Measurements from ENCODE around the gene P3R3URF. TPM values are rescaled to one million over a fixed set of nuclear protein-coding genes. Genes with fewer than 3 reads are reported as not detected.
A peak's percentile ranks its signal among the peaks of the same experiment; 100 is the strongest.

The P3R3URF gene
- total and polyA plus RNA-seq, 4 experiments from 2014 or later: not detected

DNA sequence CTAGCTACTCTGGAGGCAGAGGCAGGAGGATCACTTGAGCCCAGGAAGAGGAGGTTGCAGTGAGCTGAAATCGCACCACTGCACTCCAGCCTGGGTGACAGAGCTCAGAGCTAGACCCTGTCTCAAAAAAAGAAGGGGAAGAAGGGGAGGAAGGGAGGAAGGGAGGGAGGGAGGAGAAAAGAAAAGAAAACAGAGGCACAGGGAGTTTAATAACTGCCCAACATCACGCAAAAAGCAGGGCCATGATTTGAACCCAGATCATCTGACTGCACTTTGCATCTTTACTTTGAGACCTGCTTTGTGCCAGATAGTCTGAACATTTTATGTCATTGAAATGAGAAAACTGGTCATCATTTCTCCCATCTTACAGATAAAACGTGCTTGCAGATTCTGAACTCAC, 28.9 kb upstream of the P3R3URF start:
- no peaks in the 10 kb centered on the region for H3K9me3 ChIP-seq (ENCODE audit: control insufficient read depth in 1 of 2, low read length in 2 of 2)
- peaks cover 9% of the 10 kb centered on the region for H3K4me1 ChIP-seq (ENCODE audit: insufficient read depth, low read length)
- ChIA-PET CTCF (ENCODE audit: partially characterized antibody) (no interaction called here), POLR2A (ENCODE audit: partially characterized antibody) (no interaction called here)
- Mint-ChIP-seq H3K9me3 (peaks cover 0 to 3% (median 0%) of the 10 kb centered on the region in 8 donors), H3K27ac (no peak overlapping the region), H3K27me3 (peaks cover 0 to 2% of the 10 kb centered on the region in 2 donors), H3K4me3 (no peak overlapping the region), H3K36me3 (peaks cover 0 to 1% of the 10 kb centered on the region in 2 donors), H3K4me1 (peaks cover 3 to 20% (median 7%) of the 10 kb centered on the region in 4 donors)
- no peak overlapping the region for H3K27ac ChIP-seq (ENCODE audit: low read depth, low read length)
- no peak overlapping the region for H3K4me3 ChIP-seq (ENCODE audit: low read length in 2 of 2)
- H3K27me3 ChIP-seq (ENCODE audit: insufficient read depth, low read length): no peaks in the 10 kb centered on the region
- intact Hi-C loops (cut with micrococcal nuclease): no loop called here
- DNase-seq: no peak
- H3K36me3 ChIP-seq (ENCODE audit: insufficient read depth, low read length): no peaks in the 10 kb centered on the region

DNA sequence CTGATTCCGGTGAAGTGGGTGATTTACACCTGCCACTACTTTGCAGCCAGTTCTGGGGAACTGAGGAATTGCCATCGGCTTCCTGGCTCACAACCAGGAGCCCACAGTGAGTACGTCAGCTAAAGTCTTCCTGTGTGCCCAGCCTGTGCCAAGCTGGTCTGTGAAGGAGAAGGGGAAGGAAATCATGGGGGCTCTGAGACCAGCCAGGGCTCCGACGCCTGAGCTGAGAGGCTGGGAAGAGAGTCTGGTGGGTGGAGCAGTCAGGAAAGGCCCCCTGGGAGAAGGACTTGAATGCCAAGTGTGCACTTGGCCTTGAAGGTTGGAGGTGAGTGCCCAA, 28.1 kb upstream of the P3R3URF start:
- DNase-seq: no peak
- ChIA-PET POLR2A (ENCODE audit: partially characterized antibody) (no interaction called here), CTCF (ENCODE audit: partially characterized antibody) (interaction anchor here (1.6 kb wide), 1 partner anchor 19 kb away, joined by 4 read pairs; no protein-coding TSS in a partner anchor)
- Mint-ChIP-seq H3K4me1 (peaks cover 3 to 23% (median 9%) of the 10 kb centered on the region in 4 donors), H3K4me3 (peak overlapping the region in 1 of 8 donors; percentile 46), H3K27ac (no peak overlapping the region), H3K27me3 (peaks cover 0 to 2% of the 10 kb centered on the region in 2 donors), H3K9me3 (peaks cover 0 to 3% (median 0%) of the 10 kb centered on the region in 8 donors), H3K36me3 (peaks cover 0 to 1% of the 10 kb centered on the region in 2 donors)
- no peak overlapping the region for H3K27ac ChIP-seq (ENCODE audit: low read depth, low read length)
- H3K4me1 ChIP-seq (ENCODE audit: insufficient read depth, low read length): peaks cover 11% of the 10 kb centered on the region
- no peaks in the 10 kb centered on the region for H3K27me3 ChIP-seq (ENCODE audit: insufficient read depth, low read length)
- H3K4me3 ChIP-seq (ENCODE audit: low read length in 2 of 2): no peak overlapping the region
- H3K9me3 ChIP-seq (ENCODE audit: control insufficient read depth in 1 of 2, low read length in 2 of 2): no peaks in the 10 kb centered on the region
- H3K36me3 ChIP-seq (ENCODE audit: insufficient read depth, low read length): no peaks in the 10 kb centered on the region
- intact Hi-C loops (cut with micrococcal nuclease): no loop called here

DNA sequence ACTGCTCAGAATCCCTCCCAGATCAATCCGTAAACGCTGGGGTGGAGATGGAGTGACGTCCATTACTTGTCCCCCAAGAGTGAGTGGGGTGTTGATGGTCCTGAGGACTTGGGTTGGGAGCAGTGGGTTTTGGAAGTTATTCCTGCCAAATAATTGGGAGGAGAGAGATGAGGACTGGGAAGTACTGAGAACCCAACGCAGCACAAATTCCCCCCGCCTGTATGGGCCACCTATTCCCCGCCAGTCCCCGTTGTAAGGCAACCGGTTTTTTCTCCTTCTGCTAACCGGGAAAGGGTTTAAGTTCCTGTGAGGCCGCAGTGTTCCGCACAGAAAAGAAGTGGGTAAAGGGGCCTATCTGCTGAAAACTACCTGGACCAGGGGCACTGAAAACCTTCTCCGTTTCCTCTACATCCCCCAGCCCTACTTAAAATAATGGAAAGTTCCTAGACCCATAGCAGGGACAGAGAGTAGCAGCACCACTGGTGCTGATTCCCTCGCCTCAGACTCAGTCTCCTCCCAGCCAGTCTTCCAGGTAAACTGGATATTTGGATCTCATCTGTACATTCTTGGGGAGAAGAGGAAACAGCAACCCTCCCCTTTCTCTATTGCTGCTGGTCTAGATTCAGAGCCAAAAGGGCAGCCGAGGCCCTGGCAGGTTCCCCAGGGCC, 27.6 kb upstream of the P3R3URF start:
- Mint-ChIP-seq H3K27me3 (peaks cover 0 to 2% of the 10 kb centered on the region in 2 donors), H3K9me3 (peaks cover 0 to 3% (median 0%) of the 10 kb centered on the region in 8 donors), H3K4me1 (peaks cover 6 to 23% (median 11%) of the 10 kb centered on the region in 4 donors), H3K4me3 (peak overlapping the region in 6 of 8 donors; percentile 21 to 69 (median 32)), H3K36me3 (peaks cover 0 to 1% of the 10 kb centered on the region in 2 donors), H3K27ac (peak overlapping the region in 1 of 7 donors; percentile 33)
- H3K27me3 ChIP-seq (ENCODE audit: insufficient read depth, low read length): no peaks in the 10 kb centered on the region
- peaks cover 16% of the 10 kb centered on the region for H3K4me1 ChIP-seq (ENCODE audit: insufficient read depth, low read length)
- intact Hi-C loops (cut with micrococcal nuclease): no loop called here
- no peaks in the 10 kb centered on the region for H3K36me3 ChIP-seq (ENCODE audit: insufficient read depth, low read length)
- H3K27ac ChIP-seq (ENCODE audit: low read depth, low read length): no peak overlapping the region
- CTCF ChIA-PET (ENCODE audit: partially characterized antibody): interaction anchor here (1.6 kb wide), 1 partner anchor 20 kb away, joined by 4 read pairs; no protein-coding TSS in a partner anchor
- no peaks in the 10 kb centered on the region for H3K9me3 ChIP-seq (ENCODE audit: control insufficient read depth in 1 of 2, low read length in 2 of 2)
- DNase-seq: no peak
- POLR2A ChIA-PET (ENCODE audit: partially characterized antibody): no interaction called here
- no peak overlapping the region for H3K4me3 ChIP-seq (ENCODE audit: low read length in 2 of 2)

DNA sequence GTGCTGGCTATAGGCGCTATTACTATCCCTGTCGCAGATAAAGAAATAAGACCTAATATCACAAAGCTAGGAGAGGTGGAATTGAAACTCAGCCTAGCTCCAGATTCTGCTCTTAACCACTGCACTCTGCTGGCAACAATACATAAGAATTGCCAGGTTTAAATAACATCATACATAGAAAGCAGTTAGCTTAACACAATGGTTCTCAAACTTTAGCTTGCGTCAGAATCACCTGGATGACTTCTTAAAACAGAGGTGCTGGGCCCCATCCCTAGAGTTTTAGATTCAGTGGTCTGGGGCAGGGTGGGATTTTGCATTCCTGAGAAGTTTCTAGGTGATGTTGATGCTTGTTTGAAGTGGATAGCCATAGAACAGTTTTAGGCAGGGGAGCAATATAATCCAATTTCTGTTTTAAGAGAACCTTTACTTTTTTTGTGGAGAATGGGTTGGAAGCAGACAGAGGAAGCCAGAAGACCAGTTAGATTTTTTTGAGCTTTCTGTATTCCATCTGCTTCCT, 23.0 kb upstream of the P3R3URF start:
- peaks cover 12 to 49% (median 25%) of the 10 kb centered on the region in 4 donors for H3K4me1 Mint-ChIP-seq
- H3K27me3 Mint-ChIP-seq: peaks cover 0 to 1% of the 10 kb centered on the region in 2 donors
- peaks cover 15 to 19% of the 10 kb centered on the region in 2 donors for H3K36me3 Mint-ChIP-seq
- H3K9me3 Mint-ChIP-seq: peaks cover 0 to 3% (median 0%) of the 10 kb centered on the region in 8 donors
- Histone ChIP-seq H3K27ac (ENCODE audit: low read depth, low read length) (no peak overlapping the region), H3K36me3 (ENCODE audit: insufficient read depth, low read length) (peaks cover 15% of the 10 kb centered on the region), H3K9me3 (ENCODE audit: control insufficient read depth in 1 of 2, low read length in 2 of 2) (no peaks in the 10 kb centered on the region), H3K4me1 (ENCODE audit: insufficient read depth, low read length) (peaks cover 36% of the 10 kb centered on the region), H3K4me3 (ENCODE audit: low read length in 2 of 2) (no peak overlapping the region), H3K27me3 (ENCODE audit: insufficient read depth, low read length) (no peaks in the 10 kb centered on the region)
- POLR2A ChIA-PET (ENCODE audit: partially characterized antibody): interaction anchor here (1.1 to 1.4 kb wide), 3 partner anchors 33 to 141 kb away, joined by 3 to 5 read pairs (median 4); partner anchors contain the start of genes NSUN4 and RAD54L
- peak overlapping the region; percentile 68 to 86 (median 82) for H3K4me3 Mint-ChIP-seq
- CTCF ChIA-PET (ENCODE audit: partially characterized antibody): interaction anchor here (0.5 to 2.6 kb wide), 3 partner anchors 25 to 717 kb away, joined by 3 to 14 read pairs (median 3); no protein-coding TSS in a partner anchor
- peak overlapping the region in 5 of 7 donors; percentile 4 to 69 (median 38) for H3K27ac Mint-ChIP-seq
- intact Hi-C loops (cut with micrococcal nuclease): loop anchor here (2.0 to 5.0 kb wide), 2 partner anchors 48 to 512 kb away; partner anchors contain the start of genes GPBP1L1, RAD54L and TMEM69
- DNase-seq: no peak

DNA sequence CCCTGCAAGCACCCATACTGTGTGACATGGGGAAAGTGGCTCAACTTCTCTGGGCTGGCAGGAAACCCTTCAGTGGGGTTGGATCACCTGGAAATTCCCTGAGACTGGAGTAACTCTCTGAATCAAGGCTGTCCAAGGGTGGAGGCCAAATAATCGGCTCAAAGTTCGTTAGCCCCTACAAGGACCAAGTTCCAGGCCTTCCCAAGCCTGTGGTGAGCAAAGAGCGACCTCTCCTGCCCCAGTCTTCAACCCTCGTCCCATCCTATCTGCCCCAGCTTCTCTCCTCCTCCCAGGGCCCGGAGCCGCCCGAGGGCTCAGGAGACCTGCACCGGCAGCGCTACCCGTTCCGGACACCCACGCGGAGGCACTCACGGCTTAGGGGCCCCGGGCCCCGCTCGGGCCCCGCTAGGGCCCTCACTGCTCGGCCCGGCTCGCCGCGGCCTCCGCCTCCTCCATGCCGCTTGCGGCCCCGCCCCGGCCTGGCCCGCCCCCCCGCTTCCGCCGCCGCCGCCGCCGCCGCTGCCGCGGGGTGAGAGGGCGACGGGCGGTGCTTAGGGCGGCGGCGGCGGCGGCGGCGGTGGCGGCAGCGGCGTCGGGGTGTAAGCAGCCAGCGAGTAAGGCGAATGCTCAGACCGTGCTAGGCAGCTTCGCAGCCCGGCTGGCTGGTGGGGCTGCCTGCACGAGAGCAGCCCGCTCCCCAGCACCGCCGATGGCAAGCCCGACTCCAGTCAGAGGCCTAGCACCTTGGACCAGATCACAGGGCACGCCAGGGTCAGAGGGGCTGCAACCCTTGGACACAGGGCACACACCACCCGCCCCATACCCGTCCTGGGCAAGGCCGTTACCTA, 21.9 kb upstream of the P3R3URF start, which contains the start of gene POMGNT1:
Gene POMGNT1, minus strand, starts transcription at position 471 of the 848 bp plus-strand sequence. CDS start 613 bp downstream, outside the sequence.
- H3K27me3 ChIP-seq (ENCODE audit: insufficient read depth, low read length): no peaks in the 10 kb centered on the region
- H3K27ac ChIP-seq (ENCODE audit: low read depth, low read length): peak within 1 kb of the TSS; percentile 76
- Mint-ChIP-seq H3K36me3 (peaks cover 20 to 23% of the 10 kb centered on the region in 2 donors), H3K27me3 (peaks cover 0 to 1% of the 10 kb centered on the region in 2 donors), H3K9me3 (peaks cover 0 to 3% (median 0%) of the 10 kb centered on the region in 8 donors), H3K4me1 (peaks cover 12 to 39% (median 25%) of the 10 kb centered on the region in 4 donors), H3K4me3 (peak within 1 kb of the TSS; percentile 83 to 89 (median 88)), H3K27ac (peak within 1 kb of the TSS; percentile 38 to 88 (median 79))
- H3K4me3 ChIP-seq (ENCODE audit: low read length in 2 of 2): peak within 1 kb of the TSS; percentile 78 to 86
- peaks cover 33% of the 10 kb centered on the region for H3K4me1 ChIP-seq (ENCODE audit: insufficient read depth, low read length)
- H3K9me3 ChIP-seq (ENCODE audit: control insufficient read depth in 1 of 2, low read length in 2 of 2): no peaks in the 10 kb centered on the region
- peak; percentile 69 to 81 (median 78) for DNase-seq
- POLR2A ChIA-PET (ENCODE audit: partially characterized antibody): interaction anchor here (0.7 to 2.0 kb wide), 6 partner anchors 10 to 478 kb away, joined by 3 to 6 read pairs (median 5); partner anchors contain the start of genes LRRC41, NSUN4 and UQCRH
- CTCF ChIA-PET (ENCODE audit: partially characterized antibody): interaction anchor here (0.6 to 2.6 kb wide), 3 partner anchors 26 to 1484 kb away, joined by 3 to 14 read pairs (median 3); partner anchors contain the start of gene EIF2B3
- intact Hi-C loops (cut with micrococcal nuclease): loop anchor here (2.0 to 5.0 kb wide), 2 partner anchors 49 to 511 kb away; partner anchors contain the start of genes GPBP1L1, RAD54L and TMEM69
- H3K36me3 ChIP-seq (ENCODE audit: insufficient read depth, low read length): peaks cover 21% of the 10 kb centered on the region

DNA sequence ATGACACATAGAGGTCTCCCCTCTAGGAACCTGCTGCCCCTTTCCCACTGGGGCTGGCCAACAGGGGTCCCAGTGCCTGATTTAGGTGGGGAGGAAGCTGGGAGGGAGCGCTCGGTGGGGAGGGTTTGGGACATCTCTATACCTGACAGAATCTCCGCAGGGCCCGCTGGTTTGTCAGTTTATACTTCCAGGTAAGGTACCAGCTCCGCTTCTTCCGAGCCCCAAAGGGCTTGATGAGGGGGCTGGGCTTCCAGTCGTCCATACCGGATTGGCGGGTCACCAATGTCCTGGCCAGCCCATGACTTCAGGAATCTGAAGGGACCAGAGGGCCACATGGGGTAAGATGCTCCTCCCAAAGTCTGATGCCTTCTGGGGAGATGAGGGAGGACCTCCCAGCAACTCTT, 21.3 kb upstream of the P3R3URF start:
- Mint-ChIP-seq H3K27ac (peak overlapping the region in 6 of 7 donors; percentile 55 to 82 (median 70)), H3K4me3 (peak overlapping the region; percentile 83 to 89 (median 87)), H3K27me3 (peaks cover 0 to under 1% of the 10 kb centered on the region in 2 donors), H3K9me3 (no peaks in the 10 kb centered on the region), H3K4me1 (peaks cover 7 to 33% (median 22%) of the 10 kb centered on the region in 4 donors), H3K36me3 (peaks cover 24 to 29% of the 10 kb centered on the region in 2 donors)
- Histone ChIP-seq H3K36me3 (ENCODE audit: insufficient read depth, low read length) (peaks cover 27% of the 10 kb centered on the region), H3K4me1 (ENCODE audit: insufficient read depth, low read length) (peaks cover 28% of the 10 kb centered on the region), H3K9me3 (ENCODE audit: control insufficient read depth in 1 of 2, low read length in 2 of 2) (no peaks in the 10 kb centered on the region), H3K27ac (ENCODE audit: low read depth, low read length) (peak overlapping the region; percentile 76), H3K4me3 (ENCODE audit: low read length in 2 of 2) (peak overlapping the region; percentile 78 to 86), H3K27me3 (ENCODE audit: insufficient read depth, low read length) (no peaks in the 10 kb centered on the region)
- POLR2A ChIA-PET (ENCODE audit: partially characterized antibody): interaction anchor here (1.4 to 2.0 kb wide), 3 partner anchors 10 to 106 kb away, joined by 5 to 6 read pairs (median 6); partner anchors contain the start of genes LRRC41 and UQCRH
- no peak for DNase-seq
- CTCF ChIA-PET (ENCODE audit: partially characterized antibody): interaction anchor here (0.6 to 3.6 kb wide), 3 partner anchors 15 to 1211 kb away, joined by 3 to 14 read pairs (median 13); partner anchors contain the start of gene EIF2B3
- intact Hi-C loops (cut with micrococcal nuclease): loop anchor here (5.0 kb wide), 1 partner anchor 510 kb away; the partner anchor contains the start of genes GPBP1L1 and TMEM69

Data from CD4-positive, alpha-beta memory T cell (primary cell).